Activated B cell treated with CpG ODN at 0.5 μM for 24 hours (primary cell): ENCODE data around the gene MVK. TPM values are rescaled to one million over a fixed set of nuclear protein-coding genes. Genes with fewer than 3 reads are reported as not detected.

ENCODE experiments used
- ATAC-seq: fragments of 200-7000 bp; cut with Tn5 transposase; one replicate; pipeline ENCODE4 v1.10.0; 2021; ENCODE audit warnings: low read depth, mild to moderate bottlenecking, moderate library complexity
- CTCF ChIA-PET: fragments of 350-600 bp; sonication (Branson Sonifier 250); formaldehyde crosslinking; loops from one replicate; lab custom pipeline; 2021; ENCODE audit warnings: antibody characterized with exemption; lab: Charles Lee
- POLR2A ChIA-PET: fragments of 350-600 bp; sonication (Branson Sonifier 250); formaldehyde crosslinking; loops from one replicate; lab custom pipeline; 2021; ENCODE audit warnings: antibody characterized with exemption; lab: Charles Lee
- DNase-seq: peaks from one replicate; pipeline ENCODE4 v3.0.0; 2022
- H3K27ac Mint-ChIP-seq: one replicate; pipeline ENCODE4 v1.8.0; 2020; ENCODE audit warnings: mixed read lengths
- H3K27me3 Mint-ChIP-seq: one replicate; pipeline ENCODE4 v1.8.0; 2021; ENCODE audit warnings: mixed read lengths
- H3K36me3 Mint-ChIP-seq: one replicate; pipeline ENCODE4 v1.8.0; 2021; ENCODE audit warnings: low read depth, mixed read lengths
- H3K4me1 Mint-ChIP-seq: one replicate; pipeline ENCODE4 v1.8.0; 2021; ENCODE audit warnings: mixed read lengths
- H3K4me3 Mint-ChIP-seq: one replicate; pipeline ENCODE4 v1.8.0; 2020; ENCODE audit warnings: mild to moderate bottlenecking, mixed read lengths
- H3K9me3 Mint-ChIP-seq: one replicate; pipeline ENCODE4 v1.8.0; 2020; ENCODE audit warnings: mixed read lengths
- CTCF ChIP-seq: fragments of 200-600 bp; IDR thresholded peaks from one replicate; pipeline ENCODE4 v1.8.0; 2022; ENCODE audit warnings: antibody characterized with exemption, mild to moderate bottlenecking
- intact Hi-C: fragments of 100-400 bp; cut with micrococcal nuclease; formaldehyde crosslinking; loops from one replicate; pipeline ENCODE4 v1.15.1; 2024
- total RNA-seq: library from RNA; stranded (reverse); gene quantifications from 2 replicates; pipeline ENCODE4 v1.2.3, GENCODE V29; 2022

MVK gene
- total RNA-seq, 1 donor from 2014 or later: 28.5 TPM

- no peak for DNase-seq
- Mint-ChIP-seq H3K27ac (no peak overlapping the region), H3K27me3 (no peaks in the 10 kb centered on the region), H3K36me3 (peaks cover 59% of the 10 kb centered on the region), H3K4me1 (no peaks in the 10 kb centered on the region), H3K9me3 (no peaks in the 10 kb centered on the region), H3K4me3 (no peak overlapping the region)
- ATAC-seq: no peak
- ChIA-PET POLR2A (no interaction called here), CTCF (no interaction called here)
- intact Hi-C loops: no loop called here
- no peak for TF ChIP-seq CTCF
Observed at GRCh38 chr12:109589240-109589590, 15.6 kb downstream of the MVK start.

- Mint-ChIP-seq H3K4me1 (no peaks in the 10 kb centered on the region), H3K36me3 (peaks cover 60% of the 10 kb centered on the region), H3K4me3 (no peak overlapping the region), H3K27ac (no peak overlapping the region), H3K9me3 (no peaks in the 10 kb centered on the region), H3K27me3 (no peaks in the 10 kb centered on the region)
- DNase-seq (no peak), ATAC-seq (no peak)
- ChIA-PET POLR2A (no interaction called here), CTCF (interaction anchor here (1.0 kb wide), 1 partner anchor 70 kb away, joined by 3 read pairs; no protein-coding TSS in a partner anchor)
- intact Hi-C loops: no loop called here
- no peak for TF ChIP-seq CTCF
Observed at GRCh38 chr12:109589691-109590245, 16.2 kb downstream of the MVK start.

- no peak for DNase-seq
- Mint-ChIP-seq H3K27ac (no peak overlapping the region), H3K4me1 (no peaks in the 10 kb centered on the region), H3K27me3 (no peaks in the 10 kb centered on the region), H3K36me3 (peaks cover 59% of the 10 kb centered on the region), H3K9me3 (no peaks in the 10 kb centered on the region), H3K4me3 (no peak overlapping the region)
- CTCF ChIA-PET: interaction anchor here (1.0 kb wide), 1 partner anchor 71 kb away, joined by 3 read pairs; no protein-coding TSS in a partner anchor
- POLR2A ChIA-PET: no interaction called here
- no peak for TF ChIP-seq CTCF
- ATAC-seq: no peak
- intact Hi-C loops: no loop called here
Observed at GRCh38 chr12:109590566-109590965, 17.0 kb downstream of the MVK start.

GRCh38 chr12:109591041-109591440, 17.4 kb downstream of the MVK start:
- no peak for TF ChIP-seq CTCF
- H3K27me3 Mint-ChIP-seq: no peaks in the 10 kb centered on the region
- CTCF ChIA-PET: no interaction called here
- H3K36me3 Mint-ChIP-seq: peaks cover 58% of the 10 kb centered on the region
- intact Hi-C loops: no loop called here
- H3K27ac Mint-ChIP-seq: no peak overlapping the region
- H3K4me3 Mint-ChIP-seq: no peak overlapping the region
- DNase-seq: no peak
- no peak for ATAC-seq
- POLR2A ChIA-PET: interaction anchor here (0.8 kb wide), 1 partner anchor 50 kb away, joined by 3 read pairs; no protein-coding TSS in a partner anchor
- no peaks in the 10 kb centered on the region for H3K9me3 Mint-ChIP-seq
- H3K4me1 Mint-ChIP-seq: peaks cover 3% of the 10 kb centered on the region

GRCh38 chr12:109592195-109592904, 18.8 kb downstream of the MVK start:
- DNase-seq: no peak
- no peak for ATAC-seq
- CTCF ChIA-PET: no interaction called here
- TF ChIP-seq CTCF: no peak
- intact Hi-C loops: no loop called here
- Mint-ChIP-seq H3K36me3 (peaks cover 45% of the 10 kb centered on the region), H3K9me3 (no peaks in the 10 kb centered on the region), H3K27me3 (no peaks in the 10 kb centered on the region), H3K4me1 (peaks cover 3% of the 10 kb centered on the region), H3K27ac (no peak overlapping the region), H3K4me3 (no peak overlapping the region)
- POLR2A ChIA-PET: no interaction called here
